M059J (cell line): ENCODE results near the gene PRPF38B. TPM values are rescaled to one million over a fixed set of nuclear protein-coding genes. Genes with fewer than 3 reads are reported as not detected.

ENCODE experiments used
- DNase-seq: peaks from one replicate; pipeline ENCODE4 v3.0.0-alpha.2; 2012; ENCODE audit warnings: low read depth
- total RNA-seq: library from RNA; depleted of rRNA; stranded (reverse); fragments of >200 nt; shearing (Covaris generic); gene quantifications from 2 replicates; pipeline ENCODE4 v1.2.3, GENCODE V29; 2014

Gene PRPF38B
- total RNA-seq, 1 experiment from 2014 or later = 10.8 TPM

DNA sequence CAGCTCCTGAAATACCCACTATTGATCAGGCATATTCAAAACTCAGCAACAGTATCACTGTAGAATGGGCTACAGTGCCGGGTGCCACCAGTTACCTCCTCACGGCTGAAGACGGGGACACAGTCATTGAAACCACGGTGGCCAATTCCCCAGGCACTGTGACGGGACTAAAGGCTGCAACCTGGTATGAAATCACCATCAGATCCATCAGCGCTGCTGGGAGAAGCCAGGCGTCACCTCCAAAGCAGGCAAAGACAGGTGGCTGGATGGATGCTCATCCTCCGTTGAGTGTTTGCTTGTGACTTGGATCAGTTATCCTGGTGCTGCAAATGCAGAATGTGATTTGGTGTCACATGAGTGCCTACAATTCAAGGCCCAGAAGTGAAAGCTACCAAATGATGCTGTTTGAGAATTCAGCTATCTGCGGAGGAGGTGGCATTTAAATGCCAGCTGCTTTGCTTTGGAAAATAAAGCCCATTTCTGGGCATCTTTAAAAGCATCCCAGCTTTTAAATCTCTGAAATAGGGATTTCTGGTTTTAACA lies 25.7 kb downstream of the PRPF38B start:
- no peak for DNase-seq

DNA sequence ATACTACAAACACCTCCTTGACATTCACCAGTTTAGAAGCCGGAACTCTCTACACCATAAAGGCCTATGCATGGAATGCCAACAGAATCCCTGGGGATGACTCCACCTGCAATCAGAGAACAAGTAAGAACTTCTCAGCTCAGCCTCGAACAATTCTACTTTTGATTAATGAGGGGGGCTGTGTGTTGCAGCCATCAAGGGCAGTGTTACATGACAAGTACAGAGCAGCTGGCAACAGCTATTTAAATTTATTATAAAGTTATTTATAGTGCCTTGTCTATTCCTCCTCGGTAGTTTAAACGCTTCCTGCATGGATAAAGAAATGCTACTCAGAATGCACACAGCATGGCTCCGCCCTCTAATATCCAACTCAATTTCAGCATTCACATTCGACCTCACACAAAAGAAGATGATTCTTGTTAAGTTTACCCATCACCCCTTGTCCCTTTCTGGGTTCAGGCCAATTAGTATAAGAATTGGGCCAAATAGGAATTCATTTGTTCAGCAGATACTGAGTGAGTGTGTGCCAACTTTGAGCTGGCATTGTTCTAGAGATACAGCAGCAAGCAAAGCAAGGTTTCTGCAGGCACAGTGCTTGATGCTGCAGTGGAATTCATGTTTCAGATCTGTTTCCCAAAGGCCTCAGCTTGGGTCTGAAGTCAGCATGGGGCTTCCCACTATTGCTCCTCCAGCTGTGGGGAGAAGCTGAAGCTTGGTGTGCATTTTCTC lies 27.0 kb downstream of the PRPF38B start:
- DNase-seq = no peak

DNA sequence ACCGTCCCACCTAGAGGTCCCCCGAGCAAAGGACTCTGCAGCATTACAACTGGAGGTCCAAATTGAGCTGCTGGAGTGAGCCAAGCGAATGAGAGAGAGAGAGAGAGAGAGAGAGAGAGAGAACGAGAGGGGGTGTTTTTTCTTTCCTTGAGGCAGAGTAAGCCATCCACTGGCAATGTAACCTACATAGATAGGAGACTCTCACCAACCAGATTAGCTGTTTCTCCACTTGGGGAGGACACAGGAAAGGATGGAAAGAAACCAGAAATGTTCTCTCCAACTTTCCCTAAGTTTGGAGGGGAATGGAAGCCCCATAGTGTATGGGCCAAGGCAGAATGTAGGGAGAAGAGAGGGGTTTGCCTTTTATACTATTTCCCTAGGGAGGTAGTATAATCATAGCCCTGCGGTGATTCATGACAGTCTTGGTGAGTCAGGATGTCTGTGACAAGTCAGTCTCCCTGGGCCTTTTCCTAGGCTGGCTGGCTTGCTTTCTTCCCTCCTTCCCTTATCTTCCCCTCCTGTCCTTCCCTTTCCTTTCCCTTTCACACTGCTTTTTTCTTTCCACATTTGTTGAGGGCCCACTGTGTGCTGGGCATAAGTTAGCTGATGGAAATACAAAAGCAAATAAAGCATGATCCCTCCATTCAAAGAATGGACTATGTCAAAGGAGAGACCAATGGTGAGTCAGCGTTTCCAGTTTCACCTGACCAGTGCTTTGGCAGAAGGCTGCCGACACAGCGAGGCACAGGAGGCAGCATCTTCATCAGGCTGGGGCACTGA lies 27.7 kb downstream of the PRPF38B start:
- DNase-seq = peak; percentile 90

- peak; percentile 42 for DNase-seq
Observed at GRCh38 chr1:108722292-108722691, 30.2 kb downstream of the PRPF38B start.

- DNase-seq = no peak
Observed at GRCh38 chr1:108725906-108726305, 33.8 kb downstream of the PRPF38B start.

GRCh38 chr1:108728327-108728923 lies 36.3 kb downstream of the PRPF38B start:
- no peak for DNase-seq

GRCh38 chr1:108729481-108729880 lies 37.4 kb downstream of the PRPF38B start:
- DNase-seq = no peak

GRCh38 chr1:108732398-108732797 lies 40.3 kb downstream of the PRPF38B start:
- DNase-seq = no peak

DNA sequence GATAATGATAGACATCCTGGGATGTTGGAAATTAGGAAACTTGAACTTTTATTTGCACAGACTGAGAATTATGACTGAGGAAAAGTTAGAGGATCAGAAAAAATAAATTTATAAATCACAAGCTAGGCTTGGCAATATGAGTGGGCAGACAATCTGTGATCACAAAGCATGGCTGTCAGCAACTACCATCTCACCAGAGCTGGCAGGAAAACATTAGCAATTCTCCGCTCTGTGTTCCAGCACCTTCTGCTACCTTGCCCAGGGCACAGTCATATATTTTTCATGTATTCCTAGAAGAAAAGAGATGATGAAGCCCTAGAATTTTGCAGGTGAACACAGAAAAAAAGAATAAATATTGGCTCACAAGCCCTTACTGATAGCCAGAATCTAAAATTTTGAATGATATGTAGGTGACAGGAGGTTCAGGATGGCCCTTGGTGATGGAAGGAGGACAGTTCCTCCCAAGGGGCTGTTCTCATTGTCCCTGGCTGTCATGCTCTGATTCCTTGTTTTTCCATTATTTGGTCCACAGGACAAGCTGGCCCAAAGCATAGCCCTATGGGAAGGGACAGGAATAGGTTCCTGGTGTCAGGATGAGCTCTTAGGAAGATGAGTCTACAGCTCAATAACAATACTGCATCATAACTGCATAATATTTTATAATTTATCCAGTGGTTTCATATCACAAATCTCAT lies 42.2 kb downstream of the PRPF38B start:
- DNase-seq = no peak

GRCh38 chr1:108742253-108742652 lies 50.1 kb downstream of the PRPF38B start:
- DNase-seq = no peak

DNA sequence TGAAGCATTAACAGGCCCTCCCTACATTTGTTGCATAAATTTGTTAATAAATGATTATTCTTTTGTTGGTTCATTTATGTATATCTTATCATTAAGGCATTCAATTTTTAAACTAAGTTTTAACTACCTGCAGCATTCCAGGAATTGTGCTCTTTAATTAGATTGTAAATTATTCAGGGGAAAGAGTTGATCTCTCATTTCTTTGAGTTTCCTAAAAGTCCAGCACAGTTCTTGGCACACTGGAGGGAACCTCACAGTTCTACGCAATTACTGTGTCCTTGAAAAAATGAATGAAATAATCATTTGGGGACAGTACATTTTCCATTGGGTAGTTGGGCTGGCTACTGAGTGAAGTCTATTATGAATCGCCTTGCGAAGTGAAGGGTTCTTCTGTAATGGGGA lies 53.9 kb downstream of the PRPF38B start:
- no peak for DNase-seq

GRCh38 chr1:108746382-108747170 lies 54.5 kb downstream of the PRPF38B start, which contains the start of gene STXBP3:
Gene STXBP3 (plus strand): TSS chr1:108746674. CDS start chr1:108746738, 64 bp downstream.
- peak; percentile 94 for DNase-seq

DNA sequence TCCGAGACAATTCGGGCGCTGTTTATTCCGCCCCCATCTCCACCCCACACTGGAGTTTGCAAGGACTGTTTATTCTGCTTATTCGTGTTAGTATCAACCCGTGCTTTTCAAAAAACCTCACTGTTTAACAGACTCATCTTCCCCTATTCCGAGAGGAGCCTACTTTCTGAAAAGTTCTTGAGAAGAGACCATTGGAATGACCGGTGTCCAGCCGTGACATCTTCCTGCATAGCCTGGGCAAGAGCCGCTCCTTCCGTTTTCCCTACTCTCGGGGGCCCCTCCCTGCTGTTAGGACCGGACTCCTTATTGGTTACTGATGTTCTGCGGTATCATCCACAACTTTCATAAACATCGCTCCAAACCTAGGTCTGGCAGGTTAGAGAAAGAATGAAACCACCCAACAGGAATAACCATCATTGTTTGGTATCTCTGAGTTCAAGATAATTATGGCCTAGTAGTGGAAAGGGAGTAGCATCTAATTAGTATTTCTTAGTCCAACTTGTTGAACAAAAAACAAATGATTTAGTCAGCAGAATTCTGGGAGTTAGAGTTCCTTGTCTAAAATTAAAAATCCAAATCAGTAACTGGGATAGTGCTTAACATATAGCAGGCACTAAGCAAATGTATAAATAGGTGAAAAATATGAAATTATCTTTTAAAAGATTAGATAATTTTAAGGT lies 55.2 kb downstream of the PRPF38B start:
- DNase-seq = peak; percentile 89

GRCh38 chr1:108747898-108748297 lies 55.8 kb downstream of the PRPF38B start:
- DNase-seq = no peak

GRCh38 chr1:108749081-108749480 lies 57.0 kb downstream of the PRPF38B start:
- DNase-seq = no peak

DNA sequence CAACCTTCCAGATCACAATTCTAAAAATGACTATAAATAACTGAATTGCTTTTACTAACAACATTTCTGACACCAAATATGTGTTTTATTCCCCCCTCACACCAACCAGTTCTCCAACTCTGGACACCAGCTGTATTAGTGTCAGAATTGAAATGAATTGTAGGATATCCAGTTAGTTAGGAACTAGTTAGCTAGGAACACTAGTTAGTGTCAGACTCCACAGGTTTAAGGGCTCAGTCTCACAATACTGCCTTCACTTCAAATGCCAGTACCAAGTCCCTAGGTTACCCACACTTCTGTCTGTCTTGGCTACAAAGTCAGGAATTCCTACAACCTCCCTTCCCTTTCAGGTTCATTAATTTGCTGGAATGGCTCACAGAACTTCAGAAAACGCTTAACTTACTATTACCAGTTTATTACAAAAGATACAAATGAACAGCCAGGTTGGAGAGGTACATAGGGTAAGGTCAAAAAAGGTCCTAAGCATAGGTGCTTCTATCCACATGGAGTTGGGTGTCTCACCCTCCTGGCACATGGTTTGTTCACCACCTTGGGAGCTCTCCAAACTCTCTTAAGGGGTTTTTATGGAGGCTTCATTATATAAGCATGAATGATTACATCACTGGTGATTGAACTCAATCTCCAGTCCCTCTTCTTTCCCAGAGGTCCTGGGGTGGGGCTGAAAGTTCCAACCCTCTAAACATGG lies 58.5 kb downstream of the PRPF38B start:
- peak; percentile 41 for DNase-seq
